Measurements from ENCODE around the gene SLC44A3. TPM values are rescaled to one million over a fixed set of nuclear protein-coding genes. Genes with fewer than 3 reads are reported as not detected.
A peak's percentile ranks its signal among the peaks of the same experiment; 100 is the strongest.

SLC44A3 gene
- total and polyA plus RNA-seq, 2 of the 4 experiments (the other 2 are of a cell fraction), result 0.31 to 0.54 TPM

GRCh38 chr1:94784190-94784515 is 36.0 kb upstream of the SLC44A3 start:
- no peak for ATAC-seq (ENCODE audit: low read depth)
- Histone ChIP-seq H3K18ac (ENCODE audit: low read depth, low read length) (peak overlapping the region; percentile 13; the same call in 1 of the 2 replicates), H3K27ac (ENCODE audit: insufficient read depth, low read length) (no peak overlapping the region)

More at GRCh38 chr1:94784190-94784515, 36.0 kb upstream of the SLC44A3 start:
- intact Hi-C loops (cut with micrococcal nuclease), result no loop called here
- Histone ChIP-seq H4K8ac (ENCODE audit: low read depth in 2 of 2, low read length in 2 of 2) (peak overlapping the region; percentile 49 to 57; a peak in 2 of 4 replicates), H3K4ac (ENCODE audit: low read depth, low read length) (peak overlapping the region; percentile 65), H3K9me3 (ENCODE audit: control insufficient read depth, insufficient read depth, low read length) (no peaks in the 10 kb centered on the region), H3K14ac (replicated peaks; ENCODE audit: low read depth, low read length) (peak overlapping the region; percentile 64), H3K9me1 (ENCODE audit: insufficient read depth, low read length) (peaks cover 6% of the 10 kb centered on the region; the same call in 1 of the 2 replicates), H2BK20ac (ENCODE audit: low read depth, low read length) (peak overlapping the region; percentile 51; the same call in 1 of the 2 replicates), H2AK9ac (replicated peaks; ENCODE audit: low read depth, low read length, poor library complexity) (no peak overlapping the region), H2AK5ac (ENCODE audit: low read depth, low read length) (peak overlapping the region; percentile 23; the same call in 1 of the 2 replicates), H3K4me2 (ENCODE audit: low read depth, low read length) (no peak overlapping the region), H2BK5ac (ENCODE audit: low read depth, low read length, poor library complexity, severe bottlenecking) (peak overlapping the region; percentile 1), H4K5ac (ENCODE audit: low read depth, low read length) (0 out of 2 replicates have a peak overlapping the region, but pooled peaks have one; percentile 36), H3K79me1 (ENCODE audit: low read depth in 1 of 2, low read length in 2 of 2) (no peaks in the 10 kb centered on the region), H4K20me1 (ENCODE audit: insufficient read depth, low read length) (no peaks in the 10 kb centered on the region), H3K27me3 (ENCODE audit: control insufficient read depth, insufficient read depth, low read length) (peaks cover 11% of the 10 kb centered on the region), H2BK120ac (ENCODE audit: low read depth, low read length) (peak overlapping the region; percentile 64), H2BK15ac (ENCODE audit: low read depth, low read length) (peak overlapping the region; percentile 74; the same call in 1 of the 3 replicates), H3K9ac (ENCODE audit: low read depth, low read length) (no peak overlapping the region), H3K4me3 (ENCODE audit: insufficient read depth, low read depth, low read length) (no peak overlapping the region), H2AFZ (replicated peaks; ENCODE audit: low read length, poor library complexity) (no peak overlapping the region), H3K36me3 (ENCODE audit: control insufficient read depth, insufficient read depth, low read length) (no peaks in the 10 kb centered on the region), H3K4me1 (ENCODE audit: control insufficient read depth, insufficient read depth, low read length) (peaks cover 10% of the 10 kb centered on the region), H3K23ac (ENCODE audit: low read depth, low read length) (no peak overlapping the region), H4K91ac (ENCODE audit: insufficient read depth, low read depth, low read length) (peak overlapping the region; percentile 67), H3K56ac (ENCODE audit: extremely low read depth, insufficient read depth, low read length) (no peak overlapping the region)
- BruUV-seq (replicated peaks), result no TSS peak
- POLR2A ChIA-PET (ENCODE audit: unreplicated experiment), result interaction anchor here (1.4 kb wide), 1 partner anchor 27 kb away, joined by 3 read pairs; no protein-coding TSS in a partner anchor
- in situ Hi-C loops (cut with MboI; ENCODE audit: low sequenced_read_pairs), result no loop called here
- no peak for DNase-seq
- dilution Hi-C loops (cut with HindIII; ENCODE audit: low sequenced_read_pairs, unreplicated experiment), result loop anchor here (25.0 kb wide), 1 partner anchor 247 kb away; the partner anchor contains the start of gene F3
- WGBS, 2 experiments (ENCODE audit: extremely low coverage in 2 of 2, insufficient read length in 1 of 2), result 80% methylated on average over 1 of the region's 7 CpGs; no CpG with 5 or more reads in 1 of the 2 experiments
- TF ChIP-seq BHLHE40 (IDR thresholded peaks at IDR 0.05; ENCODE audit: low read depth, low read length), result no peak
- TF ChIP-seq RFX5 (IDR thresholded peaks at IDR 0.05; ENCODE audit: low read depth, low read length), result no peak
- CTCF ChIA-PET, result no interaction called here

Data from IMR-90 (cell line).